ENCODE measurements around the gene ARID2. TPM values are rescaled to one million over a fixed set of nuclear protein-coding genes. Genes with fewer than 3 reads are reported as not detected.

ARID2 gene
- total and polyA plus RNA-seq, 4 donors: 1.8 to 17.8 (median 13.2) TPM

- H3K9ac ChIP-seq (ENCODE audit: low read depth in 1 of 2, low read length in 2 of 2): no peak overlapping the region
- no peak for TF ChIP-seq REST (IDR thresholded peaks at IDR 0.05)
- TF ChIP-seq CTCF (IDR thresholded peaks at IDR 0.05; ENCODE audit: low read depth, low read length, missing input control): no peak
- TF ChIP-seq HNF4A (conservative IDR thresholded peaks at IDR 0.05): no peak
- TF ChIP-seq MAX (IDR thresholded peaks at IDR 0.05): no peak
- TF ChIP-seq JUND (IDR thresholded peaks at IDR 0.05): no peak
- no peak for TF ChIP-seq EGR1 (IDR thresholded peaks at IDR 0.05; ENCODE audit: low read depth in 2 of 2)
- no peak for TF ChIP-seq RAD21 (IDR thresholded peaks at IDR 0.05)
- TF ChIP-seq HNF4G (IDR thresholded peaks at IDR 0.05): no peak
- no peak for TF ChIP-seq SP1 (IDR thresholded peaks at IDR 0.05)
- TF ChIP-seq TAF1 (conservative IDR thresholded peaks at IDR 0.05): no peak
- TF ChIP-seq YY1 (IDR thresholded peaks at IDR 0.05): no peak
- TF ChIP-seq FOXA2 (IDR thresholded peaks at IDR 0.05): no peak
- TF ChIP-seq ZBTB33 (IDR thresholded peaks at IDR 0.05): no peak
- TF ChIP-seq NR2F2 (IDR thresholded peaks at IDR 0.05): no peak
- TF ChIP-seq FOXA1 (IDR thresholded peaks at IDR 0.05): no peak
- TF ChIP-seq ATF3 (IDR thresholded peaks at IDR 0.05): no peak
- no peak for TF ChIP-seq GABPA (IDR thresholded peaks at IDR 0.05 in 1 of 2, conservative IDR thresholded peaks at IDR 0.05 in 1 of 2)
- TF ChIP-seq RXRA (IDR thresholded peaks at IDR 0.05): no peak
- H3K9me3 ChIP-seq (ENCODE audit: control insufficient read depth in 4 of 4, low read length in 3 of 4): no peaks in the 10 kb centered on the region
- 77% methylated on average over 5 of the region's 5 CpGs for WGBS
- H3K27me3 ChIP-seq (ENCODE audit: control insufficient read depth in 4 of 4, insufficient read depth in 4 of 4, low read length in 3 of 4): no peaks in the 10 kb centered on the region
- no peak for DNase-seq (ENCODE audit: low spot score)
- H3K4me3 ChIP-seq (ENCODE audit: low read depth in 1 of 3, low read length in 3 of 3): no peak overlapping the region
- peaks cover 0 to 2% (median 1%) of the 10 kb centered on the region in 4 donors for H3K4me1 ChIP-seq (ENCODE audit: control insufficient read depth in 4 of 4, insufficient read depth in 4 of 4, low read length in 3 of 4)
- H3K36me3 ChIP-seq (ENCODE audit: control insufficient read depth in 4 of 4, insufficient read depth in 3 of 4, low read depth in 1 of 4, low read length in 3 of 4): no peaks in the 10 kb centered on the region
- H3K27ac ChIP-seq (ENCODE audit: low read depth in 1 of 2, low read length in 2 of 2): no peak overlapping the region
These were observed 45.1 kb downstream of the ARID2 start for GRCh38 chr12:45774508-45775162.
